Central memory CD8-positive, alpha-beta T cell (primary cell): ENCODE measurements around the gene WBP1L.

Source experiments
- ATAC-seq: fragments of 150-1000 bp; cut with Tn5 transposase; replicated peaks from 2 replicates; pipeline ENCODE4 v1.10.0; 2022; ENCODE audit warnings: mild to moderate bottlenecking, moderate FRiP score, moderate number of reproducible peaks; ENCODE audit not compliant: poor library complexity, severe bottlenecking; ENCODE audit errors: extremely low read depth
- DNase-seq, 2 donors: peaks; one replicate each; pipeline ENCODE4 v3.0.0; 2021; ENCODE audit warnings: low spot score in 2 of 2
- H3K27ac Mint-ChIP-seq: one replicate; pipeline ENCODE4 v1.8.0; 2022; ENCODE audit warnings: low read depth, mild to moderate bottlenecking, moderate library complexity, mixed read lengths
- H3K27me3 Mint-ChIP-seq: one replicate; pipeline ENCODE4 v1.8.0; 2022; ENCODE audit warnings: mixed read lengths
- H3K36me3 Mint-ChIP-seq: one replicate; pipeline ENCODE4 v1.8.0; 2022; ENCODE audit warnings: mild to moderate bottlenecking, moderate library complexity, mixed read lengths; ENCODE audit not compliant: insufficient read depth
- H3K4me1 Mint-ChIP-seq: one replicate; pipeline ENCODE4 v1.8.0; 2022; ENCODE audit warnings: mixed read lengths
- H3K4me3 Mint-ChIP-seq: one replicate; pipeline ENCODE4 v1.8.0; 2022; ENCODE audit warnings: mild to moderate bottlenecking, moderate library complexity, mixed read lengths
- H3K9me3 Mint-ChIP-seq: one replicate; pipeline ENCODE4 v1.8.0; 2022; ENCODE audit warnings: mixed read lengths

WBP1L gene

DNA sequence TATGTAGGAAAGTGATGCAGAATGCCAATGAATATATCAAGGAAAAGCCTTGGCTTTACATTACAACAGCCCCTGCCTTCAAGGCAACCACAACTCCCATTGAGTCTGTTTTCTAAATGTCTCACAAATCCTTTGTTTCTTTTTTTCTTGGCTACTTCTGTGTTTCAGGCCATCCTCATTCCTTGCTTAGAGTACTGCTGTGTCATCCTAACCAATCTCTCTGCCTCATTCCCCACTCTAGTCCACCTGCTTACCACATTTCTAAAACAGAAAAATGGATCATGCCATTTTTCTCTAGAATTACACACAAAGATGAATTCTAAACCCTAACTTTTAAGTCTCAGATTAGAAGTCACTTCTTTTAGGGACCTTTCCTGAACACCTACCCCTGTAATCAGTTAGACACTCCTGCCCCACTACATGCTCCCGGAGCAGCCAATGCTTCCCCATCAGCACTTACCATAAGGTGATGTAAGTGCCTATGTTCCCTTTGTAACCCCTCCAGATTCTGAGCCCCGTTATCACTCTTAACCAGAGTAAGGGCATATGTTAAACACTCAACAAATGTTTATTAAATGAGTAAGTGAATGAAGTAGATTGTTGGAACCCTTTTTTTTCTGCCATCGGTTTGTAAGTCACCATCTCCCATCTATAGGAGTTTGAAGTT, 113.1 kb downstream of the WBP1L start:
- H3K4me1 Mint-ChIP-seq, result peaks cover 15% of the 10 kb centered on the region
- H3K36me3 Mint-ChIP-seq, result peaks cover 15% of the 10 kb centered on the region
- no peak overlapping the region for H3K4me3 Mint-ChIP-seq
- no peak for DNase-seq
- no peak overlapping the region for H3K27ac Mint-ChIP-seq
- no peaks in the 10 kb centered on the region for H3K9me3 Mint-ChIP-seq
- ATAC-seq, result no peak
- H3K27me3 Mint-ChIP-seq, result no peaks in the 10 kb centered on the region

GRCh38 chr10:102859911-102860310, 116.2 kb downstream of the WBP1L start:
- Mint-ChIP-seq H3K36me3 (peaks cover 28% of the 10 kb centered on the region), H3K27ac (no peak overlapping the region), H3K4me3 (no peak overlapping the region)

DNA sequence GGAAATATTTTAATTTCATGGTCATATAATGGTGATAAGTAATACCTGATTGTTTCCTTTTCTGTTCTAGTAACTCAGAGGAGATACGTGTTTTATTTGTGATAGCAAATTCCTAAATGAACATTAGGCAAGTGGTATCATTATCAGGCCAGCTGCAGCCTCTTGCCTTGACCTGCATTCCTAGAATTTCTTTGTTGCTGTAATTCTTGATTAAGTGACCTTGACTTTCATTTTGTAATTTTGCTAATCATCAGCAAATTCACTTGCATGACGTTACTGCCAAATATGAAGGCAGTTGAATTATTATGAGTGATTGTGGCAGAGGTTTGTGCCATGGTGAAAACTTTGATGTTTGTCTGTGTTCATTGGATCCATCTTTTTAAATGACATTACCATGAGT, 119.9 kb downstream of the WBP1L start:
- Mint-ChIP-seq H3K4me1 (peaks cover 6% of the 10 kb centered on the region), H3K27me3 (peaks cover 3% of the 10 kb centered on the region), H3K36me3 (peaks cover 32% of the 10 kb centered on the region), H3K27ac (no peak overlapping the region), H3K9me3 (no peaks in the 10 kb centered on the region), H3K4me3 (no peak overlapping the region)
- ATAC-seq (no peak), DNase-seq (no peak)

More at GRCh38 chr10:102859911-102860310, 116.2 kb downstream of the WBP1L start:
- no peaks in the 10 kb centered on the region for H3K27me3 Mint-ChIP-seq
- no peak for ATAC-seq
- peaks cover 6% of the 10 kb centered on the region for H3K4me1 Mint-ChIP-seq
- no peak for DNase-seq
- H3K9me3 Mint-ChIP-seq, result no peaks in the 10 kb centered on the region

DNA sequence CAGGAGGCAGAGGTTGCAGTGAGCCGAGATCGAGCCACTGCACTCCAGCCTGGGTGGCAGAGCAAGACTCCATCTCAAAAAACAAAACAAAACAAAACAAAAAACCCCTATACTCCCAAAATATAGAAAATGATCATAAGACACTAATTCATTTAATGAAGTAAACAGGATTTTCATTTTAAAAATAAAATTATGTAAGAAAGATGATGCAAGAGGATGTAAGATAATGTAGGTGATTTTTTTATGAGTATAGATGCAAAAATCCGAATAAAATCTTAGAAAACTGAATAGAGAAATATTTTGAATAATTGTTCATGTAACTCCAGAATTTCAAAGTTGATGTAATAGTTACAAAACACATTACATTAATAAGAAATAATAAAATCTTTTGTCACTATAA, 121.9 kb downstream of the WBP1L start:
- peaks cover 28% of the 10 kb centered on the region for H3K36me3 Mint-ChIP-seq
- H3K27ac Mint-ChIP-seq, result no peak overlapping the region
- DNase-seq (no peak), ATAC-seq (no peak)
- H3K4me3 Mint-ChIP-seq, result no peak overlapping the region
- H3K27me3 Mint-ChIP-seq, result peaks cover 22% of the 10 kb centered on the region
- H3K9me3 Mint-ChIP-seq, result no peaks in the 10 kb centered on the region
- H3K4me1 Mint-ChIP-seq, result peaks cover 8% of the 10 kb centered on the region
